LNCaP clone FGC (cell line): ENCODE results near the gene TANGO6.

Source experiments
- DNase-seq: peaks from one replicate; pipeline ENCODE4 v3.0.0-alpha.2; 2011; ENCODE audit warnings: low read depth
- H3K4me3 ChIP-seq: 2 replicates; pipeline ENCODE4 v1.5.1; 2011; ENCODE audit warnings: mild to moderate bottlenecking, low read depth, low read length, control low read depth
- CTCF ChIP-seq: IDR thresholded peaks from 2 replicates; pipeline ENCODE4 v1.5.1; 2012; ENCODE audit warnings: mild to moderate bottlenecking; ENCODE audit not compliant: control insufficient read depth, insufficient read depth; ENCODE audit errors: extremely low read depth

The TANGO6 gene

GRCh38 chr16:69130461-69130860, 287.1 kb downstream of the TANGO6 start:
- DNase-seq, result no peak
- TF ChIP-seq CTCF, result no peak
- H3K4me3 ChIP-seq, result no peak overlapping the region

DNA sequence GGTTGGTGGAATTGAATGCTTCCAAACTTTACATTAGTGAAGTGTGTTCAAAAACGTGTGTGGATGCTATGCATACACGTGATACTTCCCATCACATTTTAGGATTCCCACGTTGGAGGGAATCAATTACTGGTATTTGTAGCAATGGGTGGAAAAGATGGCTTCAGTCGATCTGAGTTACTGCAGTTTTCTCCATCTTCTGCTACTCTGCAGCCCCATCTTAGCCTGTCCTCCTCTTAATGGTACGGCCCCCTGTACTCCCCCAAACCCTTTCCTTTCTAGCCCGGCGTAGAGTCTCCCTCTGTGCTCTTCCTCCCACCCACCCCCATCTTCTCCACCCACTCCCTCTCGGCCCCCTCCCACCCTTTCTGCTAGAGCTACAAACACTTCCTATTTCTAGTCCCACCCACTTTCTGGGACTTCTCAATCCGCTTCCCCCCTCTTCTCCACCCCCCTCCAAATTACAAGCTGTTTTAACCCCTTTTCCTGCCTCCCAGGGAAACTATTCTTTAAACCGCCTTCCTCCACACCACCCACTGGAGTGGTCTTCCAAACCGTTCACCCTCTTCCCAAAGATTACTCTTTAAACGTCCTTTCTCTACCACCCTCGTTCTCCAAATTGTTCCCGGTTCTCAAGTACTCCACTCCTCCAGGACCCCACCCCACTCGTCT, 288.0 kb downstream of the TANGO6 start:
- no peak for TF ChIP-seq CTCF
- DNase-seq, result no peak
- H3K4me3 ChIP-seq, result peak overlapping the region; percentile 69

DNA sequence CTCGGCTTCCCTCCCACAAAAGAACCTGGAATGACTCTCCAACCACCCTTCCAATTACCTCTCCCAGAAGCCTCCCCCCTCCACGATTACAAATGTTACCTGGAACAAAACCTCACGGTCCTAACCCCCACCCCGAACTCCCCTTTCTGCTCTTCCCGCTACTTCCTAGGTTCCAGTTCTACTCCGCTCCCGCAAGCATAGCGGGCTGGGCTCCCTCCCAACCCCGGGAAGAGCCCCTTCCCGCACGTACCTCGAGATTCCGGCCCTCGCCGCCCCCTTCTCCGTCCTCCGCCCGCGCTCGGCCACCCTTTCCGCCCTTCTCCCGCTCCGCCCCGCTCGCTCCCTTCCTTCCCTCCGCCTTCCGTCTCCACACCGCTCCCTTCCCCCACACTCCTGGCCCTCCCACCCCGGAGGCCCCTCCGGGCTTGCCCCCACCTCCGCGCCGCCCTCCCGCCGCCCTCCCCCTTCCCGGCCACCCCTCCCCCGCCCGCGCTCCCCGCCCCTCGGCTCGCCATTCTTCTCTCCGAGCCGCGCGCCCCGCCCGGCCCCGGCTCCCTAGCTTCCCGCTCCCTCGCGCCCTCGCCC, 288.6 kb downstream of the TANGO6 start:
- no peak for TF ChIP-seq CTCF
- DNase-seq, result no peak
- H3K4me3 ChIP-seq, result peak overlapping the region; percentile 69

DNA sequence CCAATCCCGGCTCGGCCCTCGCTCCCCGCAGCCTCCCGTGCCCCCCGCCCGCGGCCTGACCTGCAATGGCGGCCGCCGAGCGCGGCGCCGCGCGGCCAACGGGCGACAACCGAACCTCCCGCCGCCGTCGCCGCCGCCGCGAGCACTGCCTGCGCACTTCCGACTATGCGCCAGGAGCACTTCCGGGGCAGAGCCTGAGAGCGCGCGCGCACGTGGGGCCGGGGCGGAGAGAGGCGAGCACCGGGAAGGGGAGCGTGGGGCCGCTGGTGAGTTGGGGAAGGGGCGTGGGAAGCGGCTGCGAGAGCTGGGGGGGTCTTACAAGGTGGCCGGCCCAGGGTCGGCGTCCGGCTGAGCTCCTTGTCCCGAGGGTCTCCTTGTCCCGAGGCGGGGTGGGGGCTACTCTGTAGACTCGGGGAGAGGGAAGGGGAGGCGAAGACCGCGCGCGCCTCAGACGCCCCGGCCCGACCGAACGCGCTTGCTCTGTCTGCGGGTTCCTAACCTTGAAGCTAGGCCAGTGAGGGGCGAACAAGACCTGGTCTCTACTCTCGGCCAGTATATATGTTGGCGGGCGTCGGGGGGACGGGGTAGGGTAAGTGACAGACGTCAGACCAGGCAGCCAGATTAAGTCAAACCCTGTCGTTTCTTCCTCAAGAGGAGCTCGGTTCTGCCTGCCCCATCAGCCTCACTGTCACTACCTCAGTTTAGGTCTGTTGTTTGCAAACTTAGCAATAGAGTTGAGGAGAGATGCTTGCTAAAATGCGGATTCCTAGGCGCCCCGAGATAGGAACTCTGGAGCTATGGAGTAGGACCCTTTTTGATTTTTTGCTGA, 289.3 kb downstream of the TANGO6 start, which contains the start of the genes CHTF8 and UTP4:
CHTF8 (minus strand) TSS at position 165 of the 829 bp plus-strand sequence. CDS start 11,130 bp downstream, outside the sequence.
UTP4 (plus strand) TSS at position 226 of the 829 bp plus-strand sequence. CDS start 811 bp downstream, outside the sequence.
- peak within 1 kb of the TSS; percentile 69 for H3K4me3 ChIP-seq
- no peak for TF ChIP-seq CTCF
- DNase-seq, result peak; percentile 35

GRCh38 chr16:69133373-69133954, 290.1 kb downstream of the TANGO6 start:
- no peak for DNase-seq

More at GRCh38 chr16:69133373-69133954, 290.1 kb downstream of the TANGO6 start:
- peak overlapping the region; percentile 69 for H3K4me3 ChIP-seq
- TF ChIP-seq CTCF, result no peak
